Stimulated activated CD4-positive, alpha-beta T cell treated with anti-CD3 and anti-CD28 coated beads, Interleukin-2, amount 100 ng/mL, for 4 hours (primary cell): ENCODE results near the gene SCUBE1.

Experiments
- DNase-seq: peaks from one replicate; pipeline ENCODE4 v3.0.0-alpha.2; 2020; ENCODE audit warnings: low read depth

The SCUBE1 gene

GRCh38 chr22:43277987-43278601 is 65.1 kb downstream of the SCUBE1 start:
- no peak for DNase-seq

- DNase-seq: no peak
These were observed 66.1 kb downstream of the SCUBE1 start for GRCh38 chr22:43277091-43277490.

- no peak for DNase-seq
These were observed 66.9 kb downstream of the SCUBE1 start for GRCh38 chr22:43276321-43276720.

GRCh38 chr22:43275545-43276317 is 67.4 kb downstream of the SCUBE1 start:
- no peak for DNase-seq

GRCh38 chr22:43274595-43275240 is 68.5 kb downstream of the SCUBE1 start:
- no peak for DNase-seq

- no peak for DNase-seq
These were observed 69.2 kb downstream of the SCUBE1 start for GRCh38 chr22:43273902-43274484.

GRCh38 chr22:43272869-43273318 is 70.3 kb downstream of the SCUBE1 start:
- DNase-seq: no peak

- no peak for DNase-seq
These were observed 70.9 kb downstream of the SCUBE1 start for GRCh38 chr22:43272301-43272700.

GRCh38 chr22:43270949-43271348 is 72.2 kb downstream of the SCUBE1 start:
- no peak for DNase-seq

GRCh38 chr22:43270314-43270908 is 72.8 kb downstream of the SCUBE1 start:
- DNase-seq: no peak

- no peak for DNase-seq
These were observed 73.5 kb downstream of the SCUBE1 start for GRCh38 chr22:43269646-43270045.

GRCh38 chr22:43269246-43269645 is 73.9 kb downstream of the SCUBE1 start:
- DNase-seq: no peak

GRCh38 chr22:43267981-43268660 is 75.1 kb downstream of the SCUBE1 start:
- DNase-seq: no peak

GRCh38 chr22:43267332-43267980 is 75.7 kb downstream of the SCUBE1 start:
- no peak for DNase-seq

GRCh38 chr22:43266076-43266475 is 77.1 kb downstream of the SCUBE1 start:
- no peak for DNase-seq

- DNase-seq: peak; percentile 75
These were observed 79.3 kb downstream of the SCUBE1 start for GRCh38 chr22:43263645-43264514.

- peak; percentile 11 for DNase-seq
These were observed 80.1 kb downstream of the SCUBE1 start for GRCh38 chr22:43262990-43263644.

- no peak for DNase-seq
These were observed 82.6 kb downstream of the SCUBE1 start for GRCh38 chr22:43260331-43261231.

- DNase-seq: no peak
These were observed 85.2 kb downstream of the SCUBE1 start for GRCh38 chr22:43257961-43258360.
